OCI-LY3 (cell line): ENCODE results near the gene KIF6.

Experiments
- H2AFZ ChIP-seq: fragments of 200-600, 300-600 bp; shearing (Covaris generic); 2 replicates; pipeline ENCODE4 v1.6.0; 2014; ENCODE audit warnings: antibody characterized with exemption, low read depth, low read length
- H3K27ac ChIP-seq: fragments of 200-600, 300-600 bp; sonication (generic); 2 replicates; pipeline ENCODE4 v1.5.1; 2014; ENCODE audit warnings: mild to moderate bottlenecking, low read length, moderate library complexity, mixed read lengths
- H3K27me3 ChIP-seq: fragments of 200-600, 300-600 bp; sonication (generic); 2 replicates; pipeline ENCODE4 v1.6.1; 2014; ENCODE audit warnings: low read depth, low read length, mixed read lengths
- H3K36me3 ChIP-seq: fragments of 200-600, 300-600 bp; sonication (generic); replicated peaks from 2 replicates; pipeline ENCODE3; 2014; ENCODE audit warnings: low read depth, low read length, mixed read lengths
- H3K4me1 ChIP-seq: fragments of 300-600, 200-600 bp; sonication (generic); 2 replicates; pipeline ENCODE4 v1.6.1; 2014; ENCODE audit warnings: low read length, mixed read lengths
- H3K4me2 ChIP-seq: fragments of 200-600, 300-600 bp; sonication (generic); 2 replicates; pipeline ENCODE4 v1.6.1; 2014; ENCODE audit warnings: low read length, mixed read lengths
- H3K4me3 ChIP-seq: fragments of 300-600, 200-600 bp; sonication (generic); 2 replicates; pipeline ENCODE4 v1.5.1; 2014; ENCODE audit warnings: antibody characterized with exemption, mild to moderate bottlenecking, low read length, moderate library complexity
- H3K79me2 ChIP-seq: fragments of 300-600, 200-600 bp; shearing (Covaris generic); 2 replicates; pipeline ENCODE4 v1.6.1; 2014; ENCODE audit warnings: mild to moderate bottlenecking, low read length, mixed read lengths
- H3K9ac ChIP-seq: fragments of 300-600, 200-600 bp; shearing (Covaris generic); 2 replicates; pipeline ENCODE4 v1.6.0; 2014; ENCODE audit warnings: mild to moderate bottlenecking, low read length, moderate library complexity
- H3K9me3 ChIP-seq: fragments of 200-600, 300-600 bp; shearing (Covaris generic); 2 replicates; pipeline ENCODE4 v1.6.1; 2014; ENCODE audit warnings: low read length, mixed read lengths; ENCODE audit not compliant: insufficient read depth
- H4K20me1 ChIP-seq: fragments of 200-600, 300-600 bp; sonication (generic); 2 replicates; pipeline ENCODE4 v1.6.1; 2016; ENCODE audit warnings: low read length, mixed read lengths; ENCODE audit not compliant: insufficient read depth
- EZH2phosphoT487 ChIP-seq: fragments of 200-600 bp; shearing (Covaris generic); IDR thresholded peaks from 2 replicates; pipeline ENCODE4 v1.6.1; 2018; ENCODE audit warnings: antibody characterized with exemption, mixed run types, low read depth
- TF ChIP-seq, protein P1 (sequence below): fragments of 200-600, 300-600 bp; sonication (generic); IDR thresholded peaks from 2 replicates; pipeline ENCODE4 v1.5.1; 2014; ENCODE audit warnings: antibody characterized with exemption, low read length, low read depth

KIF6 gene

DNA sequence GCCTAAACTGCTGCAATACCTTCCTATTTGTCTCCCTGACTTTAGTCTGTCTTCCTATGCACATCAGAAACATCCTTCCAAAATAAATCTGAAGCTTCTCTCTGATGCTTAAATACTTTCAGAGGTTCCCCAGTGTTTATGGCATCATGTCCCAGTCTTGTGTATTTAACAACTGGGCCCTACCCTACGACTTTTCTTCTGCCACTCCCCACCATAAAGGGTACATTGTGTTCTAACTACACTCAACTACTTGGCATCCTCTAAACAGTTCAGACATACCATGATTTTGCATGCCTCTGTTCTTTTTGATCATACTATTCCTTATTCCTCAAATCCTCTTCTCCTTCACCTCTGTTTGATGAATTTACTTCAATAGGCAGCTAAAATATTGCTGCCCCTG is 259.7 kb downstream of the KIF6 start:
- Histone ChIP-seq H3K9ac (no peak overlapping the region), H3K27me3 (no peaks in the 10 kb centered on the region), H4K20me1 (no peaks in the 10 kb centered on the region), H3K36me3 (no peaks in the 10 kb centered on the region), H3K4me3 (no peak overlapping the region), H3K4me1 (no peaks in the 10 kb centered on the region), H3K4me2 (no peak overlapping the region), H2AFZ (no peak overlapping the region), H3K27ac (no peak overlapping the region), H3K79me2 (no peaks in the 10 kb centered on the region), H3K9me3 (peaks cover 3% of the 10 kb centered on the region; the same call in 1 of the 2 replicates)
- TF ChIP-seq, protein P1, sequence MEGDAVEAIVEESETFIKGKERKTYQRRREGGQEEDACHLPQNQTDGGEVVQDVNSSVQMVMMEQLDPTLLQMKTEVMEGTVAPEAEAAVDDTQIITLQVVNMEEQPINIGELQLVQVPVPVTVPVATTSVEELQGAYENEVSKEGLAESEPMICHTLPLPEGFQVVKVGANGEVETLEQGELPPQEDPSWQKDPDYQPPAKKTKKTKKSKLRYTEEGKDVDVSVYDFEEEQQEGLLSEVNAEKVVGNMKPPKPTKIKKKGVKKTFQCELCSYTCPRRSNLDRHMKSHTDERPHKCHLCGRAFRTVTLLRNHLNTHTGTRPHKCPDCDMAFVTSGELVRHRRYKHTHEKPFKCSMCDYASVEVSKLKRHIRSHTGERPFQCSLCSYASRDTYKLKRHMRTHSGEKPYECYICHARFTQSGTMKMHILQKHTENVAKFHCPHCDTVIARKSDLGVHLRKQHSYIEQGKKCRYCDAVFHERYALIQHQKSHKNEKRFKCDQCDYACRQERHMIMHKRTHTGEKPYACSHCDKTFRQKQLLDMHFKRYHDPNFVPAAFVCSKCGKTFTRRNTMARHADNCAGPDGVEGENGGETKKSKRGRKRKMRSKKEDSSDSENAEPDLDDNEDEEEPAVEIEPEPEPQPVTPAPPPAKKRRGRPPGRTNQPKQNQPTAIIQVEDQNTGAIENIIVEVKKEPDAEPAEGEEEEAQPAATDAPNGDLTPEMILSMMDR = no peak
- TF ChIP-seq EZH2phosphoT487 = no peak

DNA sequence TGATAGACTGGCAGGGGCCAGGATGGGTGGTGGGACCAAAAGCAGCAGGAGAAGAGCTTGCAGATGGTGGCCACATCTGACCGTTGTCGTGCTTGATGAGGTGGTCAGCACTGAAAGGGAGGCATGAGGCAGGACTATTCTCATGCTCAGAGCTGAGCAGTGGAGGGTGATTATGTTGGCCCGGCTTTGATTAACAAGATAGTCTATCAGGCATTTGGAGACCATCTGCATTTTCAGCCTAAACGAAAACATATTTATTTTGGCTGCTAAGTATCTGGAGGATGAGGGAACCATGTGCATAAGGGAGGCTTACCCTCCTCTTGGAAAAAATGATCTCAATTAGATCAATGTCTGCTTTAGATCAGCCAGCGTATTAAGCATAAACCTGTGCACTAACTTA is 261.1 kb downstream of the KIF6 start:
- Histone ChIP-seq H3K4me1 (no peaks in the 10 kb centered on the region), H3K4me3 (no peak overlapping the region), H4K20me1 (no peaks in the 10 kb centered on the region), H3K27ac (no peak overlapping the region), H3K9ac (no peak overlapping the region), H3K9me3 (peaks cover 3% of the 10 kb centered on the region; the same call in 1 of the 2 replicates), H3K4me2 (no peak overlapping the region), H3K36me3 (no peaks in the 10 kb centered on the region), H2AFZ (no peak overlapping the region), H3K79me2 (no peaks in the 10 kb centered on the region), H3K27me3 (no peaks in the 10 kb centered on the region)
- no peak for TF ChIP-seq EZH2phosphoT487
- TF ChIP-seq, protein P1 = no peak

DNA sequence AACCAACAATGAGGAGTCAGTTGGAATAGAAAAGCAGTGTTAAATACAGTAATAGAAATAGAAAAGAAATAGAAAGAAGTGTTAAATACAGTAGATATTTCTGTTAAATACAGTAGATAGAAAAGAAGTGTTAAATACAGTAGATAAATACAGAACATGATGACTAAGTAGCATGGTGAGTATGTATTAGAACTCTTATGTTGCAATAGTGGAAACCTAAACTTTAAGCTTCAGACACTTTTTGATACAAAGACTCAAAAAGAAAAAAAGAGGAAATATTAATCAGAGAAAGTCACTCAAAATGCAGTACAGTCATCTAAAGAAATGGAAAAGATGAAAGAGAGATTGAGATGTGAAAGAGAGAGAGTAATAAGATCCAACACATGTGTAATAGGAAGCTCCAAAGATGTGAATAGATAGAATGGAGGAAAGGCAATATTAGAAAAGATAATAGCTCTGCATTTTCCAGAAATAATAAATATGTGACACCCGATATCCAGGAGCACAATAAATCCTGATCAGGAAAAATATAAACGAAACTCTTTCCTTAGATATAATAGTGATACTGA is 271.2 kb downstream of the KIF6 start:
- Histone ChIP-seq H3K4me1 (peaks cover 22% of the 10 kb centered on the region), H3K27me3 (no peaks in the 10 kb centered on the region), H3K36me3 (peaks cover 2% of the 10 kb centered on the region), H3K27ac (no peak overlapping the region), H3K4me2 (no peak overlapping the region), H3K4me3 (no peak overlapping the region), H3K79me2 (no peaks in the 10 kb centered on the region), H3K9me3 (peaks cover 7% of the 10 kb centered on the region), H4K20me1 (no peaks in the 10 kb centered on the region), H3K9ac (no peak overlapping the region), H2AFZ (no peak overlapping the region)
- no peak for TF ChIP-seq EZH2phosphoT487
- TF ChIP-seq, protein P1 = no peak

GRCh38 chr6:39453241-39453640 is 272.0 kb downstream of the KIF6 start:
- no peak overlapping the region for H2AFZ ChIP-seq
- no peak overlapping the region for H3K9ac ChIP-seq
- no peak overlapping the region for H3K4me3 ChIP-seq
- H3K36me3 ChIP-seq = peaks cover 2% of the 10 kb centered on the region
- no peaks in the 10 kb centered on the region for H3K79me2 ChIP-seq
- H3K4me1 ChIP-seq = peaks cover 22% of the 10 kb centered on the region
- H4K20me1 ChIP-seq = no peaks in the 10 kb centered on the region
- no peak overlapping the region for H3K27ac ChIP-seq
- no peak for TF ChIP-seq EZH2phosphoT487
- TF ChIP-seq, protein P1 = no peak
- H3K9me3 ChIP-seq = peaks cover 7% of the 10 kb centered on the region
- no peak overlapping the region for H3K4me2 ChIP-seq
- H3K27me3 ChIP-seq = no peaks in the 10 kb centered on the region
